Measurements from ENCODE around the gene ARHGEF11.

The ARHGEF11 gene

GRCh38 chr1:156949127-156949526 is 96.4 kb downstream of the ARHGEF11 start:
- no peak for DNase-seq (ENCODE audit: low spot score)

DNA sequence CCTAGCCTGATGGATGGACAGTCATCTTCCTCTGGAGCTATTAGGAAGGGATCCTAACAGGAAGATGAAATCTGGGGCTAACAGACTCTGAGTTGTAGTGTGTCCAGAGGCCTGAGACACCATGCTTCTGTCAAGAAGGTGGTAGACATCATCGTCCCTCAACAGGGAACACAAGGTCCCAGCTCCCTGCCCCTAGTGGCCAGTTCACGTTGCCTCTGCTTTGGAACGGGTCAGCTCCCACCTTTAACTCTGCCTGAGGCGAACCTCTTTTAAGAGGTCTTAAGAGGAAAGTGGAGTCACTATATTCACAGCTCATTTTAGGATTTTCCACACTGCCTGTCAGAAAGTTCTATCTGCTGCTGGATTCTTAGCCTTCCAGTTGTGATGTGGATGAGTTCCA is 96.8 kb downstream of the ARHGEF11 start:
- no peak for DNase-seq (ENCODE audit: low spot score)

DNA sequence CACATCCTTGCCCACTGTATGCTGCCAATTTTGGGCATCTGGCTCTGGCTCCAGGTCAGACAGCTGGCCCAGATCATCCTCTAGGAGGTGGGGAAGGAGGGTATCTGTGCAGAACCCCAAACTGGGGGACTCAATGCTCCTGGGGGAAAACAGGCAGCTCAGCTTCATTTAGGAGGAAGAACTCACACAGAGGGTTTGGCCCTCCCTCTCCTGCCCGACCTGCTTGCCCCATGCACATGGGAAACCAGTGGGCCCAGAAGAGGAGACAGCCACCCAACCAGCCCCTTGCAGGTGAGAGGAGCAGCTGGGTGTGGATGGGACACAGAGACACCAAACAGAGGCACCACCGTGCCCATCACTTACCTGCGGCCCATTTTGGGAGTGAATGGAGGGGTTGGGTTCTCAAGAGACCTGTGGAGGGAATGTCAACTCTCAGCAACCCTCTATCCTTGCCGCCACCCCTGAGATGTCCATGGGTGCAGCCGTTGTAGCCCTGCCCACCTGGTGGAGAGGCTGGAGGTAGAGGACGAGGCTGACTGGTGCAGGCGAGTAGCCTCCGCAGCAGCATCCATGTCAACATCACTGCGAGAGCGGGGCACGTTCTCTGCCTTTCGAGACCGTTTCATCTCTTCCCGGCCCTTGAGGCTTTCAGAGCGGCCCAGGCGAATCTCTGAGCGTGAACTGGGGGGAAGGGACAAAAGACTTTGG is 97.6 kb downstream of the ARHGEF11 start:
- DNase-seq (ENCODE audit: low spot score): no peak

GRCh38 chr1:156947127-156947526 is 98.4 kb downstream of the ARHGEF11 start:
- DNase-seq (ENCODE audit: low spot score): no peak

- no peak for DNase-seq (ENCODE audit: low spot score)
These were observed 99.5 kb downstream of the ARHGEF11 start for GRCh38 chr1:156945881-156946661.

- no peak for DNase-seq (ENCODE audit: low spot score)
These were observed 100.7 kb downstream of the ARHGEF11 start for GRCh38 chr1:156944848-156945247.

GRCh38 chr1:156944268-156944667 is 101.3 kb downstream of the ARHGEF11 start:
- DNase-seq (ENCODE audit: low spot score): no peak

DNA sequence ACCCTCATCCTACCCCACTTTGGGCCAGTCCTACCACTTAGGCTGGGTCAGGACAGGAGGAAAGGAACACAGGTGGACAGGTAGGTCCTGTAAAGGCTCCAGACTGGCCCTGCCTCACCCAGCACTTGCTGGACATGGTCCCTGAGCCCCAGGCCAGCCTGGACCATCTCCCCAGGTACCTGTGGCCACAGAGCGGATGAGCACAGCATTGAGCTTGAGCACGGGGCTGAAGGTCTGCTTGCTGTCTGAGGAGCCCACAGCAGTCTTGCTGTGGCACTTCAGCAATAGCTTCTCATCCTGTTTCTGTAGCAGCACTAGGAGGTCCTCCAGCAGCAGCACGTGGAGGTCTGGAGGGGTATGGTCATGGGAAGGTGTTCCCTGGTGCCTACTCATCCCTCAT is 101.8 kb downstream of the ARHGEF11 start:
- DNase-seq (ENCODE audit: low spot score): no peak

DNA sequence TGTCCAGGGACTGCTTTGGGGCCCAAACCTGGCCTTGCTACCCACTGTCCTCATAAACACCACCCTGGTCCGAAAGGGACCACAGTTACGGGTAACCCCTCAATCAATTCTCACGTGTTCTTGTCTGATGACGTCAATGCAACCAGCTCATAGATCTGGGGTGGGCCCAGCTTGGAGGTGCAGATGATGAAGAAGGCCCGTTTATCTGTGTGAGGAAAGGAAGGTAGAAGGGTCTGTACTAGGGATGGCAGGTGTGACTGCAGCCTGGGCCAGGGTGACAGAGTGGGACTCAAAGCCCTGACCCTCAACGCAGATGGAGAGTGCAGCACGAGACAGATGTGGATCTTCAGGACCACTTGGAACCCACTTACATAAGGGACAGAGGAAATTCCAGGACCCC is 103.0 kb downstream of the ARHGEF11 start:
- DNase-seq (ENCODE audit: low spot score): no peak

DNA sequence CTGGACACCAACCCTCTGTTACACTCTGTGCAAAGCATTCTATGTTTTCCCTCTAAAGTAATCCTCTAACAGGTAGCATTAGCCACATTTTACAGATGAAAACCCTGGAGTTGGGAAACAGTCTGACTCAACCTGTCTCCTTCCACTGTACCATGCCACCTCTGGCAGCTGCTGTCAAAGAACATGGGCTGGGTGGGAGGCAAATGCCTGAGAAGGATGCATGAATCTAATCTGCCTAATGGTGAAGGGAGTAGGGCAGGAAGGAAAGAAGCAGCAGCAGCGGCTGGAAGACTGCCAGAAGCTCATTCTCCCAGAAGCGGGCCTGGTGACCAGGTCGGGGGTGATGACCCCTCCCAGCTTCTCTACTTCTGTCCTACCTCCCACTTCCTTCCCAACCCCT is 103.4 kb downstream of the ARHGEF11 start:
- peak; percentile 52 for DNase-seq (ENCODE audit: low spot score)

DNA sequence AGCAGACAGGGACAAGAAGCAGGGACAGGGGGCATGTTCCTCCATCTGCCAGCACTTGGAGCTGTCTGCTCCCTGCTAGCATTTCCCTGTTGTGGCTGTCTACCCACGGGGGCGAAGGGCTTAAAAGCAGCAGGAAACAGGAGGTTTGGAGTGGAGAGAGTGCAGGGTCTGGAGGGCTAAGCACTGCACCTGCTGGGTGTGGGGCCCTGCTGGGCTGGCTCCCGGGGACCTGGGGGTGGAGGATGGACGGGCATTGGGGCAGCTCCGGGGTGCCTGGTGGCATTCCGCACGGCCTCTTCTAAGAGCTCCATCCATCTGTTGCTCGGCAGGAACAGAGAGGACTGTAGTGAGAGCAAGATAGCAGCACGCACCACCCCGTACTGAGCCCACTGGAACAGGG is 103.9 kb downstream of the ARHGEF11 start:
- DNase-seq (ENCODE audit: low spot score): no peak

- DNase-seq (ENCODE audit: low spot score): no peak
These were observed 105.7 kb downstream of the ARHGEF11 start for GRCh38 chr1:156939786-156940334.

GRCh38 chr1:156938813-156939212 is 106.7 kb downstream of the ARHGEF11 start:
- DNase-seq (ENCODE audit: low spot score): no peak

- DNase-seq (ENCODE audit: low spot score): no peak
These were observed 107.7 kb downstream of the ARHGEF11 start for GRCh38 chr1:156937883-156938282.

- DNase-seq (ENCODE audit: low spot score): no peak
These were observed 108.8 kb downstream of the ARHGEF11 start for GRCh38 chr1:156936721-156937220.

DNA sequence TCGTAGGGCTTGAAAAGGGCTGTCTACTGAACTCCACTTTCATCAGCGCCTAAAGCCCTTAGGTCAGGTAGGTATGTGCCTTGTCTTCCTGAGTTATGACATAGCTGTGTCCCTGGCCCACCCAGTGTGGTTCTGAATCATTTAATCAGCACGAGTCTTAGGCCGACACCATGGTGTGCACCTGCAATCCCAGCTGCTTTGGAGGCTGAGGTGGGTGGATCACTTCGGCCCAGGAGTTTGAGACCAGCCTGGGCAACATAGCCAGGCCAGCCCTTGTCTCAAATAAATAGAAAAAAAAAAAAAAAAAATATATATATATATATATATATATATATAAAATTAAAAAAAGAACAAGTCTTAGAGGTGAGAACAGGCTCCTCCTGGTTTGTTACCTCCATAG is 109.4 kb downstream of the ARHGEF11 start:
- DNase-seq (ENCODE audit: low spot score): no peak

DNA sequence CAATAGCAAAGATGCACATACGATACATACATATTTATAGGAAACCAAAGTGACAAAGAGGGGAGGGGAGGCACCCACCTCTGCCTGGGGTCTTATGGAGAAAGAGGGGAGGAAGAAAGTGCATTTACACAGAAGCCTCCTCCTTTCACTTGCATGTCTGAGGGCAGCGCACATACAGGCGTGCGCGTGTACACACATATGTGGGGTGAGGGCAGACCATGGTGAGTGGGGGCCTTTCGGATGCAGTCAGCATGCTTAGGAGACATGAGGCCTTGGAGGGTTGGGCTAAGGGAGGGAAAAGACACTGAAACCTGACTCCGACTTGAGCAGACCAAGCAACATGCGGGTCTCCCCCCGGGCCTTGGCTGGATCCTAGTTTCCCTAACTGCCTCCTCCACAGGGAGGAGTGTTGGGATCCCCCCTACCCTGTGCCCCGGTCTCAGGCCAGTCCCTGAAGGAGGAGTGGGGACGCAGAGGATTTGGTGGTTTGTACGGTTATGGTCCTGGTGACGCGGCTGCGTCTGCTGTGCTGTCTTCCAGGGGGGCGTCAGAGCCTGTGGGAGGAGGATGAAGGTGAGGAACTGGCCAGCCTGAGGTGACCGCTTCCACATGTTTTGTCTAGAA is 109.9 kb downstream of the ARHGEF11 start:
- no peak for DNase-seq (ENCODE audit: low spot score)

DNA sequence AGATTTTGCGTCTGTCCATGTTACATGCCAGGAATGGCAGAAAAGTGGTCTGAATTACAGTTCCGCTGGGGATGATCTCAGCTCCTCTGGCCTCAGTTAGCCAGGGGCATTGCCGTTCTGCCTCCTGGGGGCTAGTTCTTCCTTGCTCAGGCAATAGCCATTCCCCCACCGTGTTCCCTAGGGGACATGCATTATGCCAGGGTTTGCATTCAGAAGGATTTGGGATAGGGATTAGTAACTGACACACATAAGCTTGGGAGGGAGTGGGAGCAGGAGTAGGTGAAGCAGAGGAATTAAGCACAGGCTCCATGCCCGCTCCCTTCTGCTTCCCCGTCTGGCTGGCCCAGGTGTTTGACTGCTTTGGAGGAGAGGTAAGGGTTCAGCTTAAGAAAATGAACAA is 112.4 kb downstream of the ARHGEF11 start:
- DNase-seq (ENCODE audit: low spot score): no peak

- DNase-seq (ENCODE audit: low spot score): no peak
These were observed 113.4 kb downstream of the ARHGEF11 start for GRCh38 chr1:156931974-156932710.

GRCh38 chr1:156931211-156931952 is 114.2 kb downstream of the ARHGEF11 start:
- DNase-seq (ENCODE audit: low spot score): no peak

DNA sequence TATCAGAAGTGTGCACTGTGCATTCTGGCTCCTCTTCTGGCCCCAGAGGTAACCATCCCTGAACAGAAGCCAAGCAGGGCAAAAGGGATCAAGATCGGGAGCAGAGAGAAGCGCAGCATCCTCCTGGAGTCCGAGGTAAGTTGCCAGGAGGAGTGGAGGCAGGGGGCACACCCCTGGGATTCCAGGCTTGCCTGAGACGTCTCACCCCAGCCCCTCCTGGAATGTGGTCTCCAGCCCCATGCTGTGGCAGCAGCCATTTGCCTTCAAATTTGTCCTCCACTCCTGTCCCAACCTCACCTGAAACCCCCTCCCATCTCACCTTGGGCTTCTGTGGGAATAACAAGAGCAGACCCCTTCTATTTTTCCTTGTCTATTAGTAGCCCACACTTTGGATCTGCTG is 115.1 kb downstream of the ARHGEF11 start:
- DNase-seq (ENCODE audit: low spot score): no peak

All from putamen (tissue), 1 donor.